GM12878 (cell line): ENCODE data around the gene IRGM. TPM values are rescaled to one million over a fixed set of nuclear protein-coding genes. Genes with fewer than 3 reads are reported as not detected.

Experiments used
- ATAC-seq: fragments of 200-7000 bp; cut with Tn5 transposase; 3 replicates; pipeline ENCODE4 v1.9.1; 2020; ENCODE audit warnings: mild to moderate bottlenecking, moderate library complexity
- BruUV-seq: library from RNA; stranded (reverse); fragments of 400-500 nt; replicated peaks from 2 replicates; lab custom pipeline; 2021; lab: Mats Ljungman, UMichigan
- CTCF ChIA-PET: fragments of 300-600 bp; sonication (Branson Sonifier 250); formaldehyde crosslinking; extraction: SDS; loops from one replicate; lab custom pipeline; 2021; ENCODE audit warnings: inconsistent platforms; lab: Yijun Ruan, JAX
- POLR2A ChIA-PET: fragments of 350-600 bp; formaldehyde crosslinking; extraction: SDS; loops from one replicate; lab custom pipeline; 2021; ENCODE audit warnings: inconsistent platforms; lab: Charles Lee
- RAD21 ChIA-PET: fragments of 300-600 bp; sonication (Branson Sonifier 250); formaldehyde crosslinking; loops from one replicate; lab custom pipeline; 2023; ENCODE audit warnings: antibody characterized with exemption; ENCODE audit not compliant: unreplicated experiment; lab: Charles Lee
- SMC1A ChIA-PET: fragments of 300-600 bp; sonication (Branson Sonifier 250); formaldehyde crosslinking; loops from one replicate; lab custom pipeline; 2023; ENCODE audit not compliant: unreplicated experiment, uncharacterized antibody; lab: Charles Lee
- DNase-seq: peaks from one replicate; pipeline ENCODE4 v3.0.0-alpha.2; 2011; ENCODE audit warnings: low read depth, low spot score
- FAIRE-seq: peaks from 3 replicates; lab custom pipeline; 2011; peaks lifted over from hg19 to GRCh38; lab: Jason Lieb, UNC
- H2AFZ ChIP-seq: 2 replicates; pipeline ENCODE4 v1.6.0; 2011; ENCODE audit warnings: low read depth, low read length, control low read depth; ENCODE audit not compliant: control insufficient read depth
- H3K27ac ChIP-seq: 2 replicates; pipeline ENCODE4 v1.5.1; 2011; ENCODE audit warnings: control low read depth; ENCODE audit not compliant: control insufficient read depth, insufficient read depth
- H3K27me3 ChIP-seq, 2 experiments: replicated peaks in 1 of 2; 2 replicates each; pipeline versions ENCODE4 v1.6.0 to v1.6.1; 2011; ENCODE audit warnings: low read length in 1 of 2; ENCODE audit not compliant: control insufficient read depth in 2 of 2, insufficient read depth in 2 of 2
- H3K36me3 ChIP-seq, 2 experiments: 2 replicates each; pipeline ENCODE4 v1.5.1; 2011; ENCODE audit warnings: low read length in 1 of 2; ENCODE audit not compliant: control insufficient read depth in 2 of 2, insufficient read depth in 2 of 2
- H3K4me1 ChIP-seq: 2 replicates; pipeline ENCODE4 v1.6.1; 2011; ENCODE audit warnings: mild to moderate bottlenecking, low read length, moderate library complexity, mixed read lengths; ENCODE audit not compliant: control insufficient read depth, insufficient read depth
- H3K4me2 ChIP-seq: 2 replicates; pipeline ENCODE4 v1.6.0; 2011; ENCODE audit warnings: control low read depth; ENCODE audit not compliant: control insufficient read depth, insufficient read depth
- H3K4me3 ChIP-seq: fragments of 200-600 bp; sonication (generic); 2 replicates; pipeline ENCODE4 v1.5.1; 2016
- H3K79me2 ChIP-seq: 2 replicates; pipeline ENCODE4 v1.6.0; 2011; ENCODE audit warnings: low read length; ENCODE audit not compliant: control insufficient read depth, insufficient read depth
- H3K9ac ChIP-seq: 2 replicates; pipeline ENCODE4 v1.8.0; 2011; ENCODE audit warnings: low read length, control low read depth, mixed read lengths; ENCODE audit not compliant: control insufficient read depth, insufficient read depth
- H3K9me3 ChIP-seq: replicated peaks from 3 replicates; pipeline ENCODE4 v1.5.1; 2011; ENCODE audit warnings: mild to moderate bottlenecking, low read length; ENCODE audit not compliant: control insufficient read depth, insufficient read depth
- H4K20me1 ChIP-seq: 2 replicates; pipeline ENCODE4 v1.6.0; 2011; ENCODE audit not compliant: control insufficient read depth, insufficient read depth
- BACH1 ChIP-seq: fragments of 450-650 bp; IDR thresholded peaks from 2 replicates; pipeline ENCODE4 v1.6.1; 2017; ENCODE audit warnings: mild to moderate bottlenecking, borderline replicate concordance
- FOXK2 ChIP-seq: fragments of 450-650 bp; IDR thresholded peaks from 2 replicates; pipeline ENCODE4 v1.6.1; 2017; ENCODE audit warnings: mild to moderate bottlenecking, moderate library complexity
- IKZF2 ChIP-seq, 2 experiments: fragments of 450-650 bp; IDR thresholded peaks; 2 replicates each; pipeline ENCODE4 v1.6.1; 2017; ENCODE audit warnings: mild to moderate bottlenecking in 2 of 2, moderate library complexity in 2 of 2
- NR2C1 ChIP-seq: fragments of 450-650 bp; IDR thresholded peaks from 2 replicates; pipeline ENCODE4 v1.6.1; 2017; ENCODE audit warnings: antibody characterized with exemption, mild to moderate bottlenecking, moderate library complexity
- RAD51 ChIP-seq: fragments of 450-650 bp; IDR thresholded peaks from 2 replicates; pipeline ENCODE4 v1.6.1; 2016; ENCODE audit warnings: moderate library complexity, mild to moderate bottlenecking, inconsistent platforms
- SREBF2 ChIP-seq: IDR thresholded peaks from 2 replicates; pipeline ENCODE4 v1.6.1; 2012; ENCODE audit warnings: mild to moderate bottlenecking, low read length
- ZSCAN29 ChIP-seq: fragments of 450-650 bp; IDR thresholded peaks from 2 replicates; pipeline ENCODE4 v1.6.1; 2017; ENCODE audit warnings: mild to moderate bottlenecking, moderate library complexity
- WGBS: methylation state at CpG from one replicate; pipeline ENCODE4 v1.1.6; 2016; ENCODE audit warnings: low lambda C conversion rate; ENCODE audit not compliant: insufficient replicate concordance, insufficient coverage; ENCODE audit errors: missing lambda C conversion rate; 5-methylcytosine and 5-hydroxymethylcytosine counted together
- in situ Hi-C: fragments of 300-500 bp; cut with MboI; formaldehyde crosslinking; loops from 9 replicates; pipeline ENCODE4 v1.14.3; 2018; ENCODE audit warnings: mixed read lengths
- intact Hi-C: fragments of 100-400 bp; cut with micrococcal nuclease; formaldehyde crosslinking; loops from one replicate; pipeline ENCODE4 v1.14.2; 2022; ENCODE audit not compliant: unreplicated experiment
- polyA plus RNA-seq, 11 experiments: library from polyadenylated mRNA; depleted of rRNA in 4 of 11; unstranded in 6 of 11; stranded (reverse) in 5 of 11; fragments of >200 nt; fragmentation: Nextera tagmentation in 4 of 11; fragmentation: Illumina TruSeq in 1 of 11; extraction: Ambion mirVana in 4 of 11; extraction: Trizol in 1 of 11; gene quantifications; 1 replicate in 1 of 11; 2 replicates in 10 of 11; pipeline versions ENCODE4 v1.2.1 to v1.2.3, GENCODE V29; 2011 to 2016; ENCODE audit warnings: inconsistent platforms in 2 of 11, missing spikeins in 2 of 11, low read depth in 1 of 11
- total RNA-seq, 4 experiments: library from RNA; depleted of rRNA in 3 of 4; stranded (reverse); fragments of >200 nt in 3 of 4; fragmentation: Illumina TruSeq in 1 of 4; extraction: Trizol in 1 of 4; gene quantifications; 2 replicates each; pipeline versions ENCODE4 v1.2.1 to v1.2.3, GENCODE V29; 2013 to 2021
- TF ChIP-seq, protein P1 (sequence below): IDR thresholded peaks from 2 replicates; pipeline ENCODE4 v1.6.1; 2011; ENCODE audit warnings: low read depth, mild to moderate bottlenecking, low read length, moderate library complexity, borderline replicate concordance; ENCODE audit errors: extremely low read depth

Gene IRGM
- total and polyA plus RNA-seq, 10 of the 15 experiments (the other 5 are each of a cell fraction or from before 2014, with no cell fraction given) = 0.11 to 0.38 (median 0.27) TPM; not detected in 2

DNA sequence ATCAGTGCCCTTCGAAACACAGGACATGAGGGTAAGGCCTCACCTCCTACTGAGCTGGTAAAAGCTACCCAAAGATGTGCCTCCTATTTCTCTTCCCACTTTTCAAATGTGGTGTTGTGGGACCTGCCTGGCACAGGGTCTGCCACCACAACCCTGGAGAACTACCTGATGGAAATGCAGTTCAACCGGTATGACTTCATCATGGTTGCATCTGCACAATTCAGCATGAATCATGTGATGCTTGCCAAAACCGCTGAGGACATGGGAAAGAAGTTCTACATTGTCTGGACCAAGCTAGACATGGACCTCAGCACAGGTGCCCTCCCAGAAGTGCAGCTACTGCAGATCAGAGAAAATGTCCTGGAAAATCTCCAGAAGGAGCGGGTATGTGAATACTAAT lies 1.9 kb downstream of the IRGM start:
- in situ Hi-C loops (loop anchor here (5.0 kb wide), 3 partner anchors 51 to 391 kb away; no protein-coding TSS in a partner anchor), intact Hi-C loops (loop anchor here (5.0 kb wide), 2 partner anchors 191 to 391 kb away; no protein-coding TSS in a partner anchor)
- WGBS = 67% methylated on average over 4 of the region's 4 CpGs
- SMC1A ChIA-PET = interaction anchor here (2.4 to 3.8 kb wide), 4 partner anchors 47 to 388 kb away, joined by 7 to 40 read pairs (median 20); no protein-coding TSS in a partner anchor
- Histone ChIP-seq H3K9ac (no peak overlapping the region), H2AFZ (no peak overlapping the region), H3K9me3 (no peaks in the 10 kb centered on the region; the same call in 2 of the 3 replicates), H3K79me2 (no peaks in the 10 kb centered on the region), H3K4me1 (peaks cover 7% of the 10 kb centered on the region), H3K4me3 (no peak overlapping the region), H3K4me2 (no peak overlapping the region), H4K20me1 (no peaks in the 10 kb centered on the region), H3K27ac (no peak overlapping the region), H3K36me3 (no peaks in the 10 kb centered on the region), H3K27me3 (no peaks in the 10 kb centered on the region)
- no TSS peak for BruUV-seq
- CTCF ChIA-PET = interaction anchor here (1.0 to 4.0 kb wide), 7 partner anchors 47 to 288 kb away, joined by 3 to 90 read pairs (median 7); no protein-coding TSS in a partner anchor
- RAD21 ChIA-PET = interaction anchor here (1.2 to 3.9 kb wide), 2 partner anchors 288 to 317 kb away, joined by 3 to 43 read pairs; no protein-coding TSS in a partner anchor
- no peak for FAIRE-seq
- POLR2A ChIA-PET = no interaction called here
- TF ChIP-seq SREBF2 (no peak), BACH1 (no peak), NR2C1 (no peak), RAD51 (no peak), IKZF2 (IDR thresholded peaks at IDR 0.05) (no peak), FOXK2 (no peak), ZSCAN29 (no peak)
- TF ChIP-seq, protein P1, sequence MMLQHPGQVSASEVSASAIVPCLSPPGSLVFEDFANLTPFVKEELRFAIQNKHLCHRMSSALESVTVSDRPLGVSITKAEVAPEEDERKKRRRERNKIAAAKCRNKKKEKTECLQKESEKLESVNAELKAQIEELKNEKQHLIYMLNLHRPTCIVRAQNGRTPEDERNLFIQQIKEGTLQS = no peak
- DNase-seq = no peak
- no peak for ATAC-seq
